Breast epithelium (tissue), 3 donors: ENCODE measurements around the gene FBXW9.

ENCODE experiments used
- CTCF ChIP-seq, 3 donors: fragments of 450-650 bp; IDR thresholded peaks; one replicate each; pipeline ENCODE4 v1.5.1; 2016 to 2017; ENCODE audit warnings: antibody characterized with exemption in 3 of 3, mild to moderate bottlenecking in 3 of 3, moderate library complexity in 3 of 3
- POLR2A ChIP-seq: fragments of 450-650 bp; IDR thresholded peaks from one replicate; pipeline ENCODE4 v1.6.1; 2016; ENCODE audit warnings: antibody characterized with exemption, mild to moderate bottlenecking, moderate library complexity
- POLR2AphosphoS5 ChIP-seq, 3 donors: sonication (generic); formaldehyde crosslinking; IDR thresholded peaks; one replicate each; pipeline ENCODE4 v1.6.1; 2017; ENCODE audit warnings: antibody characterized with exemption in 3 of 3

GRCh38 chr19:12733369-12734214 is 37.2 kb upstream of the FBXW9 start:
- TF ChIP-seq CTCF (IDR thresholded peaks at IDR 0.05) (no peak), POLR2A (no peak), POLR2AphosphoS5 (IDR thresholded peaks at IDR 0.05) (no peak)
